AG04450 (cell line): ENCODE measurements around the gene CIRBP. TPM values are rescaled to one million over a fixed set of nuclear protein-coding genes. Genes with fewer than 3 reads are reported as not detected.
"Not testable (repeated sequence)": the region's sequence is repeated elsewhere in the genome, so short reads cannot be mapped to it uniquely, and the experiment has no call there.

Experiments used
- CTCF ChIA-PET: fragments of 300-600, 350-600 bp; formaldehyde crosslinking; extraction: SDS; loops from one replicate; lab custom pipeline; 2022; ENCODE audit warnings: antibody characterized with exemption, inconsistent platforms; lab: Charles Lee
- POLR2A ChIA-PET: fragments of 350-600 bp; formaldehyde crosslinking; extraction: SDS; loops from one replicate; lab custom pipeline; 2021; ENCODE audit warnings: antibody characterized with exemption, inconsistent platforms; lab: Yijun Ruan, JAX
- DNase-seq: peaks from one replicate; pipeline ENCODE4 v3.0.0-alpha.2; 2011; ENCODE audit warnings: low read depth, low spot score
- H3K27ac ChIP-seq: one replicate; pipeline ENCODE4 v1.5.1; 2012; ENCODE audit warnings: low read depth, low read length, control low read depth
- H3K27me3 ChIP-seq: one replicate; pipeline ENCODE4 v1.6.0; 2012; ENCODE audit warnings: low read length; ENCODE audit not compliant: control insufficient read depth, insufficient read depth
- H3K4me3 ChIP-seq: 2 replicates; pipeline ENCODE4 v1.5.1; 2011; ENCODE audit warnings: mild to moderate bottlenecking, low read depth, low read length, control low read depth
- H3K9me3 ChIP-seq: 2 replicates; pipeline ENCODE4 v1.5.1; 2012; ENCODE audit warnings: low read length; ENCODE audit not compliant: control insufficient read depth, insufficient read depth
- polyA plus RNA-seq: library from polyadenylated mRNA; depleted of rRNA; stranded (reverse); fragments of >200 nt; gene quantifications from 2 replicates; pipeline ENCODE4 v1.2.3, GENCODE V29; 2011
- TF ChIP-seq, protein P1 (sequence below): IDR thresholded peaks from 2 replicates; pipeline ENCODE4 v1.5.1; 2011; ENCODE audit warnings: low read depth, low read length, control low read depth, inconsistent platforms

The CIRBP gene
- polyA plus RNA-seq, 1 experiment = 269 TPM

DNA sequence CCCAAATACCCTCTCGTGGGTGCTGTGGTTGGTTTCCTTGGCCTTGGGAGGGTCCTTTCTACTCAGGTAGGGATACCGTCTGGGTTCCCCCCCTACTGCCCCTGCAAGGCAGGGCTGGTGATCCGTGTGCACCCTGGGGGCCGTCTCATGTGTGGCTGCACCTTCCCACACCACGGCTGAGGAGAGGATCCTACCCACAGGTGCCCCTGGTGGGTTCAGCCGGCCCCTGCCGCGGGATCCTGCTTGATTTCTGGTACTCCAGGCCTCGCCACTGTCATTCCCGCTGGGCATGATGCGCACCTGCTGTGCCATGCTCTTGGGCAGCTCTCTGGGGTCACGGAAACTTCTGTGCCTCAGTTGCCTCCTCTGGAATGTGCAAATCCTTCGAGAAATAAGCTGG lies 47.3 kb downstream of the CIRBP start:
- Histone ChIP-seq H3K27ac (no peak overlapping the region), H3K27me3 (peaks cover 31% of the 10 kb centered on the region), H3K9me3 (no peaks in the 10 kb centered on the region; the same call in 1 of the 2 replicates), H3K4me3 (no peak overlapping the region)
- ChIA-PET CTCF (interaction anchor here (1.9 kb wide), 1 partner anchor 27 kb away, joined by 8 read pairs; no protein-coding TSS in a partner anchor), POLR2A (no interaction called here)
- DNase-seq = no peak
- TF ChIP-seq, protein P1, sequence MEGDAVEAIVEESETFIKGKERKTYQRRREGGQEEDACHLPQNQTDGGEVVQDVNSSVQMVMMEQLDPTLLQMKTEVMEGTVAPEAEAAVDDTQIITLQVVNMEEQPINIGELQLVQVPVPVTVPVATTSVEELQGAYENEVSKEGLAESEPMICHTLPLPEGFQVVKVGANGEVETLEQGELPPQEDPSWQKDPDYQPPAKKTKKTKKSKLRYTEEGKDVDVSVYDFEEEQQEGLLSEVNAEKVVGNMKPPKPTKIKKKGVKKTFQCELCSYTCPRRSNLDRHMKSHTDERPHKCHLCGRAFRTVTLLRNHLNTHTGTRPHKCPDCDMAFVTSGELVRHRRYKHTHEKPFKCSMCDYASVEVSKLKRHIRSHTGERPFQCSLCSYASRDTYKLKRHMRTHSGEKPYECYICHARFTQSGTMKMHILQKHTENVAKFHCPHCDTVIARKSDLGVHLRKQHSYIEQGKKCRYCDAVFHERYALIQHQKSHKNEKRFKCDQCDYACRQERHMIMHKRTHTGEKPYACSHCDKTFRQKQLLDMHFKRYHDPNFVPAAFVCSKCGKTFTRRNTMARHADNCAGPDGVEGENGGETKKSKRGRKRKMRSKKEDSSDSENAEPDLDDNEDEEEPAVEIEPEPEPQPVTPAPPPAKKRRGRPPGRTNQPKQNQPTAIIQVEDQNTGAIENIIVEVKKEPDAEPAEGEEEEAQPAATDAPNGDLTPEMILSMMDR = no peak

DNA sequence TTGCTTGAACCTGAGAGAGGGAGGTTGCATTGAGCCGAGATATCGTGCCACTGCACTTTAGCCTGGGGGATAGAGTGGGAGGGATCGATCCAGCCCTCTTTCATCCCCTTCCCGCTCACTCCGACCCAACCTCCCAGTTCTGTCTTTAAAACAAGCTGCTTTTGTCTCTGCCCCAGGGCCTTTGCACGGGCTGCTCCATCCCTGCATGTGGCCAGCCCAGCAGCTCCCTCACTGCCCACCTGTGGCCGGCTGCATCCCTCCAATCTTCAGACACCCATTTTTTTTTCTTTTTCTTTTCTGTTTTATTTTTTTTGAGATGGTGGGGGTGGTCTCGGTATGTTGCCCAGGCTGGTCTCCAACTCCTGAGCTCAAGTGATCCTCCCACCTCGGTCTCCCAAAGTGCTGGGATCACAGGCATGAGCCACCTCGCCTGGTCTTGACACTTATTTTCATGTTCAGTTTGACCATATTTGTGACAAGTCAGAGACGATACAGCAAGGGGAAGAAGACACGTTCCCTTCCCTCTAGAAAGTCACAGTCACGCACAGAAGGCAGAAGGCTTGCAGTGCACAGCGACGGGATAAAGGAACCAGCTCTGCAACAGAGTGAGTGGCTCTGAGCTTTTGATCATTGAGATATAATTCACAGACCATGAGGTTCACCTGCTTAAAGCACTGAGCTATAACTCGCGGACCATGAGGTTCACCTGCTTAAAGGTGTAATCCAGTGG lies 48.3 kb downstream of the CIRBP start:
- TF ChIP-seq, protein P1 = no peak
- no peak for DNase-seq
- no peak overlapping the region for H3K4me3 ChIP-seq
- no peak overlapping the region for H3K27ac ChIP-seq
- H3K9me3 ChIP-seq = no peaks in the 10 kb centered on the region; the same call in 1 of the 2 replicates
- H3K27me3 ChIP-seq = peaks cover 31% of the 10 kb centered on the region
- ChIA-PET CTCF (interaction anchor here (1.9 kb wide), 1 partner anchor 26 kb away, joined by 8 read pairs; no protein-coding TSS in a partner anchor), POLR2A (no interaction called here)

DNA sequence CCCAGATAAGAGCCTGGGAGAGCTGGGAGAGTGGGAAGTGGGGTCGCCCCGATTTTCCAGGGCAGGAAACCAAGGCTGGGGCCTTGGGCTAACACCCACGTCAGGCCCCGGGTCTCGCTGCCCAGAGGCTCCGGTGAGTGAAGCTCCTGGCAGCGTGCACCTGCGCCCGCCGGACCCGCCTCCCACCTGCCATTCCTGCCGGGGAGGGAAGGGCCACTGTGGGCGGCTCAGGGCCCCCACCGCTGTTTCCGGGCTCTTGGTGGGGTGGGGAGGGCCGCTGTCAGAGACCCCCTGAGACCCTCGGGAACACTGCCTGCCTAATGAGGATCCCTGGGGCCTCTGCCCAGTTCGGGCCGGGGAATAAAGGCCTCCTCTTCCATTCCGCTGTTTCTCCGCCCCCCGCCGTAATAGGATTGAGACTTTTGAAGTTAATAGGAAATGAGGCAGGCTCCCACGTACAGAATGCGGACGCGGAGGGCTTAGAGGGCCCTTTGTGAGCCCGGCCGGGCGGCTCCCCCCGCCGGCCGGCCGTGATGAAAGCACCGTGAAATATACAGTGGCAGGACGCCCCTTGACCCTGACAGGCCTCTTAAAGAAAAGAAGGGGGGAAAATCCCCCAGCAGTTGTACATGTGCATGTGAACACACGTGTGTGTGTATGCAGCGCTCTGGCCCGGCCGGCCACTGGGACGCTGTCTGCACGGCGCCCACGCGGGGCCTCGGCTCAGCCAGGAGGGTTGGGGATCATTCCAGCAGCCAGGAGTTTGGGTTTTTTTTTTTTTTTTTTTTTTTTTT lies 49.7 kb downstream of the CIRBP start:
- CTCF ChIA-PET = no interaction called here
- H3K27me3 ChIP-seq = peaks cover 31% of the 10 kb centered on the region
- no peak overlapping the region for H3K4me3 ChIP-seq
- H3K9me3 ChIP-seq = no peaks in the 10 kb centered on the region; the same call in 1 of the 2 replicates
- no peak overlapping the region for H3K27ac ChIP-seq
- POLR2A ChIA-PET = interaction anchor here (0.6 kb wide), 1 partner anchor 270 kb away, joined by 4 read pairs; no protein-coding TSS in a partner anchor
- no peak for DNase-seq
- TF ChIP-seq, protein P1 = no peak

DNA sequence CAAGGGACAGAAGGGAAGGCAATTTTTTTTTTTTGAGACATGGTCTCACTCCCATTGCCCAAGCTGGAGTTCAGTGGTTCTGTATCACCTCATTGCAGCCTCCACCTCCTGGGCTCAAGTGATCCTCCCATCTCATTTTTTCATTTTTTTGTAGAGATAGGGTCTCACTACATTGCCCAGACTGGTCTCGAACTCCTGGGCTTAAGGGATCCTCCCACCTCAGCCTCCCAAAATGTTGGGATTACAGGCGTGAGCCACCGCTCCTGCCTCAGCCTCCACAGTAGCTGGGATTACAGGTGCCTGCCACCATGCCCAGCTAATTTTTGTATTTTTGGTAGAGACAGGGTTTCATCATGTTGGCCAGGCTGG lies 51.1 kb downstream of the CIRBP start:
- not testable (repeated sequence) for DNase-seq
- POLR2A ChIA-PET = interaction anchor here (0.6 kb wide), 1 partner anchor 57 kb away, joined by 3 read pairs; no protein-coding TSS in a partner anchor

DNA sequence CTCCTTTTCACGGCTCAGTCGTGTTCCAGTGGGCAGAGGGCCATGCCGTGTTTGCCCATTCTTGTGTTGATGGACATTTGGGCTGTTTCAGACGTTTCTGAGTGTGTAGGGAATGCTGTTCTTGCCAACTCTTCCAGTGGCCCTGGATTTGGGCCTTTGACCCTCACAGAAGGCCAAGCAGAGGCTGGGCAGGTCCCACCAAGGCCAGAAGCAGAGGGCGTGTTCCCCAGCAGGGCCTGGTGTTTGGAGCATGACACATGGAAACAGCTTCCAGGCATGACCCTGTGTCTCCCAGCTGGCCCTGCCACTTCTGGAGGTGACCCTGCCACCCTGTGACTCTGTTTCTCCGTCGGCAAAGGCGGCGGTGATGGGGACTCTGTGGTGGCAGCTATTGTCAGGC lies 52.4 kb downstream of the CIRBP start:
- Histone ChIP-seq H3K27me3 (peaks cover 20% of the 10 kb centered on the region), H3K4me3 (no peak overlapping the region), H3K27ac (no peak overlapping the region), H3K9me3 (no peaks in the 10 kb centered on the region; the same call in 1 of the 2 replicates)
- TF ChIP-seq, protein P1 = no peak
- POLR2A ChIA-PET = no interaction called here
- no peak for DNase-seq
- CTCF ChIA-PET = interaction anchor here (0.6 kb wide), 1 partner anchor 115 kb away, joined by 3 read pairs; no protein-coding TSS in a partner anchor

More for the DNA sequence above, 51.1 kb downstream of the CIRBP start:
- H3K9me3 ChIP-seq, CTCF ChIA-PET, H3K4me3 ChIP-seq, H3K27ac ChIP-seq: not testable (repeated sequence)
- H3K27me3 ChIP-seq = peaks cover 30% of the 10 kb centered on the region
